Measurements from ENCODE around the gene MAP2K4.
"Not testable (repeated sequence)": the region's sequence is repeated elsewhere in the genome, so short reads cannot be mapped to it uniquely, and the experiment has no call there.

MAP2K4 gene

DNA sequence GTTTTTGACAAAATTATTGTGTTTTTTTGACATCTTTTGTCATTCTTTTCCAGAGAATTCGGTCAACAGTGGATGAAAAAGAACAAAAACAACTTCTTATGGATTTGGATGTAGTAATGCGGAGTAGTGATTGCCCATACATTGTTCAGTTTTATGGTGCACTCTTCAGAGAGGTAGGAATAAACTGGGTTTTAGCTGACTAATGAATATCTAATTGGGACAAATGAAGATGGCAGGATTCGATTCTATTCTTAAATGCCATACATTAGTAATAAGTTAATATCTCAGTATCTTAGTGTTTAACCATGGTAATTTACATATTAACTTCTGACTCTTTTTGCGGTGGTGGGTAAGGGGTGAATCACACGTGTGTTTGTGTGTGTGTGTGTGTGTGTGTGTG lies 74.8 kb downstream of the MAP2K4 start:
- no peak for DNase-seq

DNA sequence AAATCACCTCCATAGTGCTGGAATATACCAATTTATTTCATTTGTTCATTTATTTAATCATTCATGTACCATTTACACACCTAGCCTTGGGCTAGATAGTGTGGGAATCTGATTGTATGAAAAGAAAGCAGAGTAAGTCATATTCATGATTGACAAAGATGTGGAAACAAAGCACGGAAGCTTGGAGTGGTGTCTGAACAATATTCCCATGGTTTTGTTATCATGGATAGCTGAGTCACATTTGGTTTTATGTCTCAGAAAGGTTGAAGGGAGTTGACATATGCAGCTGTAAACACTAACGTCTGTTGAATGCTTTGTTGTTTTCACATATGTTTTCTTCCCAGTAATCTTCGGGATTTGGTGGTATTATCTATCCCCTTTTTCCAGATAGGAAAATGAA lies 76.6 kb downstream of the MAP2K4 start:
- DNase-seq = no peak

DNA sequence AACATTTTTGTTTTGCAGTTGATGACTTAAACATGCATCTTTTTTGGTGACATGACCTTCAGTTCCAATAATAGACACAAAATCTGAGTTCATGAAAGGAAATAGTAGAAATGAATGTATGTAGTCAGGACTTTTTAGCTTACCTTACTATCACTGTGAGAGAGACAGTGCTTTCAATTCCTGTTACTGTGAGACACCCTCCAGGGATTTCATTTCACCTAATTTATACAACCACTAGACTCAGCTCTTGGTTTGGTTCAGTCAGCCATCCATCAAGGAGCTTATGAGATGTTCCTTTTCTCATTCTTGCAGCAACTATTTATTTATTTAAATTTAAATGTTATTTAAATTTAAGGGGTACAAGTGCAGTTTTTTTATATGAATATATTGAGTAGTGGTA lies 77.9 kb downstream of the MAP2K4 start:
- DNase-seq = no peak

DNA sequence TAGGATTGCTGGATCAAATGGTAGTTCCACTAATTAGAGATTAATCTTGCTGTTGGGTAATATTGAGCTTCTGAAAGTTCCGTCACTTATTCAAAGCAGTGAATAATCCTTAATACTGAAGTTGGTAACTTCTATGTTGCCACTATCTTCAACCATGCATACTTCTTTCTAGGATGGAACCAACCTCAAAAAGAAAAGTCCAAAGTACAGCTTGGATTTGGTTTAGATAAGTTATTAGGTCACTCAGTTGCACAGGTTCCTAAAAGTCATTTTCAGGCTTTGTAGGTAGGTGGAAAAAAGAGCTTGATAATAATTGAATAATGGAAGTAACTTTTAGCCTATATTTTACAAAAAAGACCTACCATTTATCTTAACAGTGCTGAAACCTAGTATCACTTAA lies 78.7 kb downstream of the MAP2K4 start:
- no peak for DNase-seq

DNA sequence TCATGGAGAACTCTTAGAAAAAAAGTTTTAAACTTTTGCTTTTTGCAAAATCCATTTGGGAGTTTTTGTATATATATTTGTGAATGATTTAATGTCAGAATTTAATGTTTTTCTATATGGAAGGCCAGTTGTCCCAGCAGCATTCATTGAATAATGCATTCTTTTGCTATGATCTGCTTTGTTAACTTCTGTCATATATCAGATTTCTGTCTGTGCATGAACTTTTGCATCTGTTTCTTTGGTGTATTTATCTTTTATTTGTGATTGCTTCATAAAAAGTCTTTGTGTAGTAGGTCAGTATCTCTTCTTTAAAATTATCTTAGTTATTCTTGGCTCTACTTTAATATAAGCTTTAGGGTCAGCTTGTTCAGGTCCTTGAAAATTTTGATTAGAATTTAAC lies 84.2 kb downstream of the MAP2K4 start:
- no peak for DNase-seq

DNA sequence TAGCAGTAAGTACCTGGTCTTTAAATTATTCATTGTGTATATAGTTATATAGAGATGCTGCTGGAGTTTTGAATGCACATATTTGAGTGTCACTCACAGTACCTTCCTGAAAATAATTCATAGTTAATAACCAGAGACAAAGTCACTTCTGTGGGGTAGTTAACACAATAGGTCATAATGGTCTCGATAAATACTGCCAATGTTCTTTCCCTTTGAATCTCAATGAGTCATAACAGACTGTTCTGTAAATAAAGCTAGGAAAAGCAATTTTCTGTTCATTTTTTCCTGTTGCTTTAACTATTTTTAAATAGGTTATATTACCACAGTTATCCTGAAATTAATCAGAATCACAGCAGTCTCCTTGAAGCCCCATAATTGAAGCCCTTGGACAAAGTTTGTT lies 87.2 kb downstream of the MAP2K4 start:
- no peak for DNase-seq

DNA sequence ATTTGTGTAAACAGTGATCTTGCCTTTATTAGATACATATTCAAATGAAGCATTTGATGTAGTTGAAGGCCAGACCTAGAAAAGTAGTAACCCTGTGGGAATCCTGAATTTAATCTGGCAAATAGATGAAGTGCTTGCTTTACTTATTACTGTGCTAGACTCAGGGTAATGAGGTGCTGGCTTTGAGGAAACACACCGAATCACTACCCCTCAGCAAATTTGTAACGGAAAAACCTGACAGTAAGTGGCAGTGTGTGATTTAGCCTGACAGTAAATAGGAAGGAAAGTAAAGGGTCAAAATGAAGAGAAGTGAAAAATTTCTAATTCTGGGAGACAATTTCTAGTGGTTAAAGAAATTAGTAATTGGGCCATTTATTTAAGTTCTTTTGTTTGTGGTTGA lies 90.2 kb downstream of the MAP2K4 start:
- no peak for DNase-seq

DNA sequence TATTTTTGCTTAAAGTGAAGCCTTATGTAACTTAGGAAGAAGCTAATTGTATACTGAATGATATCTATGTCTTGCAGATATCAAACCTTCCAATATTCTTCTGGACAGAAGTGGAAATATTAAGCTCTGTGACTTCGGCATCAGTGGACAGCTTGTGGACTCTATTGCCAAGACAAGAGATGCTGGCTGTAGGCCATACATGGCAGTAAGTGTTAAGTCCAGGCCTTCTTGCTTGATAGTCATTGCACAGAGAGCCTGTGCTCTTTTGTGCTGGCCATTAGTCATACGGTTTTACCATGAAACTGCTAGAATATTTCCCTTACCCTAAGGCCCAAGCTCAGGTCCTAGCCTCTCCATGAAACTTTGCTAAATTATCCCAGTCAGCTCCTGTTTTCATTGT lies 92.5 kb downstream of the MAP2K4 start:
- no peak for DNase-seq

DNA sequence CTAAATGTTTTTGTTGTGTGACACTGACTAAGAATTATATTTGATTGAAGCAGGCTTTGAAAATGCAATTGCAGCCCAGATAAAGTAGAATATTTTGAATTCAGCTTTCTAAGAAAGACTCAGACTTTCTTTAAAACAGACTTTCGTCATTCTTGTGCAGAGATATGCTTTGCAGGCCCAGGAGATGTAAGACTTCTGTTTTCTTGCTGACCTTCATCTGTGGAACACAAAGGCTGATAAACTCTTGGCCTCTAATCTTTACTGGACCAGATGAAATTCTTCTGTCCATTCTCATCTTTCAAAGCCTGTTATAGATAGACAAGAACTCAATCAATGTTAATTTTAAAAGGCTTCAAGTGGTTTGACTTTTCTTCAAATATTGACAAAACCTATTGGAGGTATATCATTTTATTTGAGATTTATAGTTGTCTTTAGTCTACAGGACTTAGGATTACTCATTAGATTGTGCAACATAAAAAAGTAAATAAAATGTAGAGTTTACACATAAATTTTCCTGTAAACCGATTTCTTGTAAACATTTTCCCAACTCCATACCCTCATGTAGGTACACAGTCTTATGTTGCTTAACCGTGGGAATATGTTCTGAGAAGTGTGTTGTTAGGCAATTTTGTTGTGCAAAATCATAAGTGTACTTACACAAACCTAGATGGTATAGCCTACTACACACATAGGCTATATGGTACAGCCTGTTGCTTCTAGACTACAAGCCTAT lies 94.2 kb downstream of the MAP2K4 start:
- DNase-seq = no peak

DNA sequence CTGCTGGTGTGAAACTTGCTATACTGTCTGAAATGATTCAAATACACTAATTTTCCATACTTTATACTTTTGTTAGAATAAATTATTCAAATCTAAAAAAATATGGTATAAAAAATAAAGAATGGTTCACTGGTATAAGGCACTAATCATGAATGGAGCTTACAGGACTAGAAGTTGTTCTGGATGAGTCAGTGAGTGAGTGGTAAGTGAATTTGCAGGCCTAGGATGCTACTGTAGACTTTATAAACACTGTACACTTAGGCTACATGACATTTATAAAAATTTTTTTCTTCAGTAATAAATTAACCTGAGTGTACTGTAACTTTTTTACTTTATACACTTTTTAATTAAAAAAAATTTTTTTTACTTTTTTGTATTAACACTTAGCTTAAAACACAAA lies 95.5 kb downstream of the MAP2K4 start:
- DNase-seq = no peak

DNA sequence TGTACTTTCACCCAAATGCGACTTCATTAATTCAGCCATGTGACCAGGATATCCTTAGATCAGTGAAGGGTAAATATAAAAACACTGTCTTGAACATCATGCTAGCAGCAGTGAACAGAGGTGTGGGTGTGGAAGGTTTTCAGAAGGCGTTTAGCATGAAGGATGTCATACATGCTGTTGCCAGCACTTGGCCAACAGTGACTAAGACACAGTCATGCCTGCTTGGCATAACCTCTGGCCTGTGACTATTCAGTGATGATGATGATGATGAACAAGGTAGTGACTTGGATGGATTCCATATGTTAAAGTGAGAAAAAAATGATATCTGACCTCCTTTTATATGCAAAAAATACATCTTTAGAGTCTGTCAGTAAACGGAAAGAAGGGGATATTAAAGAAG lies 97.9 kb downstream of the MAP2K4 start:
- no peak for DNase-seq

DNA sequence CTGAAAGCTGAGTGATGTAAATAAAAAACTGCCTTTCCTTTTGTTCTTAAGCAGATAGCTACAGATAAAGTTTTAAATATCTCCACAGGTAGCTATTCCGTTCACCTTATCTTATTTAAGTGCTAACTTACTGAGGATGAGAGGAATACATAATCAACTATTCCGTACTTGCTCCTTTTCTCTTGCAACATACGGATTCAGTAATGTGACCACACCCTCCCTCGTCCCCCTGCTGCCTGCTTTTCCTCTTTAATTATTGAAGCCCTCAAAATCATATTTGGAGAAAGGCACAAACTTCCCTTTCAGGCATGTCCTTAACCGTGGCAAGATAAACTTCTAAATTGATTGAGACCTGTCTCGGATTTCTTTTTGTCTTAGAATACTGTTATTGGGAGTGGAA lies 101.4 kb downstream of the MAP2K4 start:
- DNase-seq = no peak

DNA sequence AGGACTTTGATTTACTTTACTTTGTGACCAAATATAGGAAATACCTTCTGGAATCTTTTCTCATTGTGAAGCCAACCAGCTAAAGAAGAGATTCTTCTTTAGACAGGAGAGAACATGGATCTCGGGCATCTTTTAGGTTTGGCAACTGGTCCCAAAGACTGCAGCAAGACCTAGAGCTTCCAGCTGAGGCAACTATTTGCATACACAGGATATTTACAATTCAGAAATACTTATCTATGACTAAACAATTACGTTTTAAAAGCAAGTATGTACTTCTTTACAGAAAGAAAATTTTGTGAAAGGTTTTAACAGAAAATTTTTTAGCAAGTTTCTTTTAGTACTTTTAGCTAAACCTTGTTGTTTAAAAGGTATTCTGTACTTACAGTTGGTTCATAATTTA lies 106.5 kb downstream of the MAP2K4 start:
- no peak for DNase-seq

DNA sequence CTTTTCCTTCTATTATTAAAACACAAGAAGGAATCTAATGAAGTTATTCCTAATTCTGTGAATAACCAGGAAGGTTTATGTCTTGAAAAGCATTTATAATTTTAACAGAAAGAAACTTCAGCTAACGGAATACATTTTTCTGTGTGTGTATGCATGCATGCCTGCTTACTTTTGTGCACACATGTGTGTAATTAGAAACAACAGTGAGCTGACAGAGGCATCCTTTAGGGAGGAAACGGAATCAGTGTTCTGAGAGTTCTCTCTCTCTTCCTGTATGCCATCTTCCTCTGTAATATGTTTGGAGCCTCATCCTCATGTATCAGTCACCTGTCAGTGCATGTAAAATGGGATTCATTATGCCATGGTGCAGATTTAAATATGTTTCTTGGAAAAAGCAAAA lies 107.0 kb downstream of the MAP2K4 start:
- no peak for DNase-seq

DNA sequence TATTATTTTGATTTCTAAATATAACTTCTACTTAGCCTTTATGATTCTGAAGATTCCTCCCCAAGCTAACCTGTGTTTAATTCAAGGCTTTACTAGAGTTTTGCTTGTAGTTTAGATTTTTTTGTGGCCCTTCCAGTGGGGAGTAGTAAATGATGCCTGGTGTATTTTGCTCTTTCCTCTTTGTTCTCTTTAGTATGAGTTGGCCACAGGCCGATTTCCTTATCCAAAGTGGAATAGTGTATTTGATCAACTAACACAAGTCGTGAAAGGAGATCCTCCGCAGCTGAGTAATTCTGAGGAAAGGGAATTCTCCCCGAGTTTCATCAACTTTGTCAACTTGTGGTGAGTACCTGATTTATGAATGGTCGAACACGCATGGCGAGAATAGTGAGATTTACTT lies 108.3 kb downstream of the MAP2K4 start:
- no peak for DNase-seq

DNA sequence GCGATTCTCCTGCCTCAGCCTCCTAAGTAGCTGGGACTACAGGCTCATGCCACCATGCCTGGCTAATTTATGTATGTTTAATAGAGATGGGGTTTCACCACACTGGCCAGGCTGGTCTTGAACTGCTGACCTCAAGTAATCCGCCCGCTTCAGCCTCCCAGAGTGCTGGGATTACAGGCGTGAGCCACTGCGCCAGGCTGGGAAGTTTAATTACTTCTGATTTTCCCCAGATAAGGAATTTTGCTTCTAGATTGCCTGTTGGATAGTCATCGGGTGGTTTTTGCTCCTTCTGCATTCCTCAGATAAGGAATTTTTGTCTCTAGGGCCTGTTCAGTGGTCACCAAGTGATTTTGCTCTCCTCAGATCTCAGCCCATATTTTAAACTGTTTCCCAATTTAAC lies 112.5 kb downstream of the MAP2K4 start:
- no peak for DNase-seq

DNA sequence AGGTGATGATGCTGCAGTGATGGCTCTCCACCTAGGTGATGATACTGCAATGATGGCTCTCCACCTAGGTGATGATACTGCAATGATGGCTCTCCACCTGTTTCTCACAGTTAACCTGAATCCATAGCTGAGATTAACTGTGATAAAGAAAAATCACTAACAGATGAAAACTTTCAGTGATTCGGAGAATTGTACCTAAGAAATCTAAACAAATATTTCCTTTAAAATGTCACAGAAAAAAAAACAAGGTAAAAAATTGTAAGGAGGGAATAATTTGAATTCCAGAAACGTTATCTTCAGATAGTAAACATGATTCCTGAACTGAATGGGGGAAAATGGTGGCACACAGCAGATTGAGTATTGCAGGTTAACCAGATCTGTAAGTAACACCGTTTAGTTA lies 113.4 kb downstream of the MAP2K4 start:
- no peak for DNase-seq

DNA sequence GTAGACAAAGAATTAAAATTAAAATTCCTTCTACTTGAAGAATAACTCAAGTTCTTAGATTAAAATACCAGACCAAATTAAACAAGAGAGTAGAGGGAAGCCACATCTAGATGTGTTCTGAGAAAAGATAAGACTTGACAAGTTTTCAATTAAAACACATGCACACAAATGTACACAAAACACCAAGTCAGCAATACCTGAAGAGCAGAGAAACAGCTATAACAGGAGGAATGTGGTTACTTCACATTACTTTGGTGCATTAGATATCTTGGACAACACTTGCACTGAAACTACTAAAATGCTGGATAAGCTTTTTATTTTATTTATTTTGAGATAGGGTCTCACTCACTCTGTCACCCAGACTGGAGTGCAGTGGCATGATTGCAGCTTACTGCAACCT lies 113.9 kb downstream of the MAP2K4 start:
- no peak for DNase-seq

DNA sequence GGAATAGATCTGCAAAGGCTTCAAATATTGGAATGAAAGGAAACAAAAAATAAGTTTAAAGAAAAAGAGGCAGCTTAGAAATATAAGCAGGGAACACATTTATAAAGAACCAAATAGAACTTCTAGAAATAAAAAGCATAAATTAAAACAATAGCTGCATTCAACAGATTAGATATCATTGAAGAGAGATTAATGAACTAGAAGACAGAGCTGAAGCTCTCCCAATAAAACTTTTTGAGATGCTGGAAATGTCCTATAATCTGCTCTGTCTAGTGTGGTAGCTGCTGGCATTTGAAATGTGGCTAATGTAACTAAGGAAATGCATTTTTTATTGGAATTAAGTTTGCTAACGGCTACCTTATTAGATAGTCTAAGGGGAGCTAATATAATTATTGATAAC lies 115.6 kb downstream of the MAP2K4 start:
- no peak for DNase-seq

DNA sequence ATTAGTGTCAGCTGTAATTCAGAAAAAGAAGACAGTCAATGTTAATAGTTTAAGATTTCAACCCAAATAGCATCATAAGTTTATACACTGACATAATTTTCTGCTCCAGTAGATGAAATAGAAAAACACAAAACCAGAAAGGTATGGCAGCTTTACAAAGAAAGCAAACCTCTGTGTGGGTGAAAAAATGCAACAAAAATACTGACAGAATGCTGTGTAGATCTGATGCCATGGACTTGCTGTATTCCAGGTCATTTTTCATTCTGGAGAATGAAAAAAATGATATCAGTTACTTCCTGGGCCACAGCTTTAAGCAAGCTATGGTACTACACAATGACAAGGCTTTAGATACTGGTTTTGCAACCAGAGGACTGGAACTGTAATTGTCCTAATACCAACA lies 116.0 kb downstream of the MAP2K4 start:
- DNase-seq = no peak

DNA sequence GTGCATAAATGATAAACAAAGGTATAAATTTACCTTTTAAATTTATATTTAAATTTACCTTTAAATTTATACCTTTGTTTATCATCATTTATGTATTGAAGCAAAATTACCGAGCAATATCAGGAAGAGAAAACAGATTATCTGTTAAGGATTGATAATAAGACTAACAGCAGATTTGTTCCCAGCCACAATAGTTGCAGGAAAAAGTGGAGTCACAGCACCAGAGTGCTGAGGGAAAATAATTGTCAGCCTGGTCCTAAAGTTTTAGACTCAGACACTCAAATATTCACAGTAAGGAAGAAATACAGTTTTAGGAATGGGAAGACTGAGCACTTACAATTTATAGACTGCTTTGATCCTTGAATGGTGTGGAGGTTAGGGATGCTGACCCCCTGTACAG lies 117.2 kb downstream of the MAP2K4 start:
- no peak for DNase-seq

DNA sequence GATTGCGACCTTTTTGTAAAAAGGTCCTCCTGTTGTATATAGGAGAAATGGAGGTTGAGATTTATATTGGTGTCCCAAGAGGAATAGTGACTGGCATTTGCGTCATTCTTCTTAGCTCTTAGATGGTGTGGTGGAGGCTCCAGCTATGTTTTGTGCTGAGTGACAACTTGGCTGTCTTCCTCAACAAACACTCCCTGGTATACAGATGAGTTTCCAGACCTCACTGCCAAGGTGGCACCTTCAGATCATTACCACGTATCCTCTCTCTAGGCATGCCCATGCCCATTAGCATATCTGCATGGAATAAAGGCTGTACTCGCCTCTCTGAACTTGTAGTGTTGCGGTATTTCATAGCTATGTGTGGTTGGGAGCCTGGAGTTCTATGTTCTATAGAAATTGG lies 120.0 kb downstream of the MAP2K4 start:
- DNase-seq = no peak

DNA sequence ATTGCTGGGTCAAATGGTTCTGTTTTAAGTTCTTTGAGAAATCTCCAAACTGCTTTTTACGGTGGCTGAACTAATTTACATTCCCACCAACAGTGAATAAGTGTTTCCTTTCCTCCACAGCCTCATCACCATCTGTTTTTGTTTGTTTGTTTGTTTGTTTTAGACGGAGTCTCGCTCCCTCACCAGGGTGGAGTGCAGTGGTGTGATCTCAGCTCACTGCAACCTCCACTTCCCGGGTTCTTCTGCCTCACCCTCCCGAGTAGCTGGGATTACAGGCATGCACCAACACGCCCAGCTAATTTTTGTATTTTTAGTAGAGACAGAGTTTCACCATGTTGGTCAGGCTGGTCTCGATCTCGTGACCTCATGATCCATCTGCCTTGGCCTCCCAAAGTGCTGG lies 141.5 kb downstream of the MAP2K4 start:
- DNase-seq = not testable (repeated sequence)

DNA sequence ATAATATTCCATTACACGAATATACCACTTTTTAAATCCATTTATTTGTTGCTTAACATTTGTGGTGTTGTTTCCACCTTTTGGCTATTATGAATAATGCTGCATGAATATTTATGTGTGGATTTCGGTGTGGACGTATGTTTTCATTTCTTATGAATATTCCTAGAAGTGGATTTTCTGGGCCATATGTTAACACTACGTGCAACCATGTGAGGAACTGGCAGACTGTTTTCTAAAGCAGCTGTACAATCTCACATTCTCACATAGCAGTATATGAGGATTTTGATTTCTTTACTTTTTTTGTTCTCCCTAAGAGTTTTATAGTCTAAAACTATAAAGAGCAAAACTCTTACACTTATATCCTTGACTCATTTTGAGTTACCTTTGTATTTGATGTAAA lies 143.4 kb downstream of the MAP2K4 start:
- DNase-seq = no peak

DNA sequence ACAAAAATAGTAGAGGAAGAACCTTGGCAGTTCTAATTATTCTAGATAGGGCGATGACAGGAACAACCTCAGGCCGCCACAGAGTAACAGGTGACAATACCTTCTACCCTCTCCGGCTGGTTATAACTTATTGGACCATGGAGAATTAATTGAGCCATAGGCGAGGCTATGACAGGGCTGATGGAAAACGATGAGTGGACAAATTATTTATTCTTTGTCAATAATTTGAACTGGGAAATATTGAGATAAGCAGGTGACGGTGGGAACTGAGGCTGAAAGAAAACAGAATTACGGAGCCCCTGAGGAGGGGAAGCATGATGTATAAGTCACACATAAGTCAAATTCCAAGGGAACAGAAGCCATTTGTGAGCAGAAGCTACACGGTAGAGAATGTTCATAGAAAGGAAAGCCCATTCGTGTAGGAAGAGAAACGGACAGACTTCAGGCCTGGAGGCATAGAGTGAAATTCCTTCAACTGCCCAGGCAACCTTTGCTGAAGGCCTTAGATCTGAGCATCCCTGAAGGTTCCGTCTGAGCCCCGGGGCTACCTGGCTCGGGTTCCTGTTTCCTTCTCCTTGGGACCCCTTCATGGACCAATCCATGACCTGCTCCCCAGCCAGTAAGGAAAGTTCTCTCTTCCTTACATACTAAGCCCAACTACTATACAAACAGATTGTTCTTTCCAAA lies 158.1 kb downstream of the MAP2K4 start:
- no peak for DNase-seq

Measured in CD4-positive, alpha-beta T cell treated with Interleukin-10 for 1 hour (primary cell).